ENCODE data around the gene SLC2A11. TPM values are rescaled to one million over a fixed set of nuclear protein-coding genes. Genes with fewer than 3 reads are reported as not detected.

SLC2A11 gene
- total RNA-seq, 2 experiments from 2014 or later, result 16.4 to 50.2 TPM

- no peak for DNase-seq (ENCODE audit: low spot score)
- Histone ChIP-seq H3K9me3 (ENCODE audit: low read length) (no peaks in the 10 kb centered on the region), H3K27ac (ENCODE audit: low read depth, low read length, poor library complexity, severe bottlenecking) (peak overlapping the region; percentile 28), H2AFZ (ENCODE audit: low read length) (no peak overlapping the region), H3K79me2 (ENCODE audit: insufficient read depth, low read depth, low read length) (no peaks in the 10 kb centered on the region), H3K4me1 (ENCODE audit: insufficient read depth, low read length, poor library complexity, severe bottlenecking) (peaks cover 21% of the 10 kb centered on the region), H3K9me2 (ENCODE audit: insufficient read depth, low read length) (no peaks in the 10 kb centered on the region), H3K4me2 (ENCODE audit: low read length) (0 out of 2 replicates have a peak overlapping the region, but pooled peaks have one; percentile 5), H3K4me3 (ENCODE audit: low read depth, low read length, poor library complexity, severe bottlenecking) (no peak overlapping the region), H4K20me1 (ENCODE audit: insufficient read depth, low read length) (no peaks in the 10 kb centered on the region), H3K36me3 (ENCODE audit: insufficient read depth, low read length) (peaks cover 96% of the 10 kb centered on the region)
- no peak for TF ChIP-seq EZH2phosphoT487 (IDR thresholded peaks at IDR 0.05; ENCODE audit: borderline replicate concordance, low read depth, low read length)
- TF ChIP-seq, protein P1, sequence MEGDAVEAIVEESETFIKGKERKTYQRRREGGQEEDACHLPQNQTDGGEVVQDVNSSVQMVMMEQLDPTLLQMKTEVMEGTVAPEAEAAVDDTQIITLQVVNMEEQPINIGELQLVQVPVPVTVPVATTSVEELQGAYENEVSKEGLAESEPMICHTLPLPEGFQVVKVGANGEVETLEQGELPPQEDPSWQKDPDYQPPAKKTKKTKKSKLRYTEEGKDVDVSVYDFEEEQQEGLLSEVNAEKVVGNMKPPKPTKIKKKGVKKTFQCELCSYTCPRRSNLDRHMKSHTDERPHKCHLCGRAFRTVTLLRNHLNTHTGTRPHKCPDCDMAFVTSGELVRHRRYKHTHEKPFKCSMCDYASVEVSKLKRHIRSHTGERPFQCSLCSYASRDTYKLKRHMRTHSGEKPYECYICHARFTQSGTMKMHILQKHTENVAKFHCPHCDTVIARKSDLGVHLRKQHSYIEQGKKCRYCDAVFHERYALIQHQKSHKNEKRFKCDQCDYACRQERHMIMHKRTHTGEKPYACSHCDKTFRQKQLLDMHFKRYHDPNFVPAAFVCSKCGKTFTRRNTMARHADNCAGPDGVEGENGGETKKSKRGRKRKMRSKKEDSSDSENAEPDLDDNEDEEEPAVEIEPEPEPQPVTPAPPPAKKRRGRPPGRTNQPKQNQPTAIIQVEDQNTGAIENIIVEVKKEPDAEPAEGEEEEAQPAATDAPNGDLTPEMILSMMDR (conservative IDR thresholded peaks at IDR 0.05; ENCODE audit: low read length), result no peak
- ChIA-PET POLR2A (no interaction called here), CTCF (ENCODE audit: unreplicated experiment) (no interaction called here)
- intact Hi-C loops (cut with micrococcal nuclease; ENCODE audit: unreplicated experiment), result no loop called here
- BruUV-seq (replicated peaks), result no TSS peak
These were observed 39.1 kb upstream of the SLC2A11 start for GRCh38 chr22:23818541-23818940.

- no peaks in the 10 kb centered on the region for H3K9me3 ChIP-seq (ENCODE audit: low read length)
- H3K4me3 ChIP-seq (ENCODE audit: low read depth, low read length, poor library complexity, severe bottlenecking), result no peak overlapping the region
- H2AFZ ChIP-seq (ENCODE audit: low read length), result no peak overlapping the region
- no peak for TF ChIP-seq EZH2phosphoT487 (IDR thresholded peaks at IDR 0.05; ENCODE audit: borderline replicate concordance, low read depth, low read length)
- TF ChIP-seq, protein P1 (conservative IDR thresholded peaks at IDR 0.05; ENCODE audit: low read length), result no peak
- no peak overlapping the region for H3K4me2 ChIP-seq (ENCODE audit: low read length)
- H3K36me3 ChIP-seq (ENCODE audit: insufficient read depth, low read length), result peaks cover 100% of the 10 kb centered on the region
- no peaks in the 10 kb centered on the region for H4K20me1 ChIP-seq (ENCODE audit: insufficient read depth, low read length)
- peaks cover 26% of the 10 kb centered on the region for H3K4me1 ChIP-seq (ENCODE audit: insufficient read depth, low read length, poor library complexity, severe bottlenecking)
- H3K27ac ChIP-seq (ENCODE audit: low read depth, low read length, poor library complexity, severe bottlenecking), result peak overlapping the region; percentile 53
- no peaks in the 10 kb centered on the region for H3K9me2 ChIP-seq (ENCODE audit: insufficient read depth, low read length)
- no TSS peak for BruUV-seq (replicated peaks)
- DNase-seq (ENCODE audit: low spot score), result peak; percentile 59
- intact Hi-C loops (cut with micrococcal nuclease; ENCODE audit: unreplicated experiment), result no loop called here
- ChIA-PET CTCF (ENCODE audit: unreplicated experiment) (interaction anchor here (0.6 kb wide), 1 partner anchor 104 kb away, joined by 3 read pairs; no protein-coding TSS in a partner anchor), POLR2A (no interaction called here)
- no peaks in the 10 kb centered on the region for H3K79me2 ChIP-seq (ENCODE audit: insufficient read depth, low read depth, low read length)
These were observed 36.9 kb upstream of the SLC2A11 start for GRCh38 chr22:23820748-23821211.

DNA sequence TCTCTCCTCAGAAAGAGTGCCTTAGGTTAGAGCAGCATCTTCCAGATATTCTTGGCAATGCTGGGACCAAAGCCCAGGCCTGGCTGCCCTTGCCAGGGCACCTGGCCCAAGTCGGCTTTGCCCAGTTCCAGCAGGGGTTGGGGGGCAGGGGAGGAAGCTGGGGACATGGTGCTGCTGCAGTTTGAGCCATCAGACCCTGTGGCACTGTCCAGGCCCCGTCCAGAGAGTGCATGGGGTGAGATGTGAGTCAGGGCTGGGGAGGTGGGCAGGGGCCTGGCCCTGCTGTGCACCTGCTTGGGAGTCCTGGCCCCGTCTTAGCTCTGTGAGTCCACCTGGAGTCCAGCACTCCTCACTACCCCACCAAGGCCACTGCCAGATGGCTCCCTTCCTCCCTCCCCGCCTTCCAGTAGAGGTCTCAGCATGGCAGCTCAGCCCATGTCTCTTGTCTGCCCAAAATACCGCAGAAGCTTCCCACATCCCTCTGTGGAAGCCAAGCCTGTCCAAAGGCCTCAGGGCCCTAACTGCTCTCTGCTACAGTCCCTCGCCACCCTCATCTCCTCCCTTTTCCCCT is 35.5 kb upstream of the SLC2A11 start:
- no TSS peak for BruUV-seq (replicated peaks)
- no peaks in the 10 kb centered on the region for H4K20me1 ChIP-seq (ENCODE audit: insufficient read depth, low read length)
- ChIA-PET POLR2A (no interaction called here), CTCF (ENCODE audit: unreplicated experiment) (no interaction called here)
- H2AFZ ChIP-seq (ENCODE audit: low read length), result no peak overlapping the region
- H3K36me3 ChIP-seq (ENCODE audit: insufficient read depth, low read length), result peaks cover 100% of the 10 kb centered on the region
- no peak overlapping the region for H3K4me2 ChIP-seq (ENCODE audit: low read length)
- TF ChIP-seq EZH2phosphoT487 (IDR thresholded peaks at IDR 0.05; ENCODE audit: borderline replicate concordance, low read depth, low read length), result no peak
- TF ChIP-seq, protein P1 (conservative IDR thresholded peaks at IDR 0.05; ENCODE audit: low read length), result no peak
- H3K9me3 ChIP-seq (ENCODE audit: low read length), result no peaks in the 10 kb centered on the region
- H3K4me1 ChIP-seq (ENCODE audit: insufficient read depth, low read length, poor library complexity, severe bottlenecking), result peaks cover 41% of the 10 kb centered on the region
- H3K4me3 ChIP-seq (ENCODE audit: low read depth, low read length, poor library complexity, severe bottlenecking), result no peak overlapping the region
- H3K27ac ChIP-seq (ENCODE audit: low read depth, low read length, poor library complexity, severe bottlenecking), result no peak overlapping the region
- no peaks in the 10 kb centered on the region for H3K79me2 ChIP-seq (ENCODE audit: insufficient read depth, low read depth, low read length)
- intact Hi-C loops (cut with micrococcal nuclease; ENCODE audit: unreplicated experiment), result no loop called here
- no peaks in the 10 kb centered on the region for H3K9me2 ChIP-seq (ENCODE audit: insufficient read depth, low read length)
- no peak for DNase-seq (ENCODE audit: low spot score)

Data from OCI-LY7 (cell line).